ENCODE measurements around the gene MSLN. TPM values are rescaled to one million over a fixed set of nuclear protein-coding genes. Genes with fewer than 3 reads are reported as not detected.

MSLN gene
- total RNA-seq, 1 donor from 2014 or later: 5.0 TPM

GRCh38 chr16:714558-715476 lies 45.7 kb upstream of the MSLN start, which contains the start of gene METRN:
Gene METRN, plus strand, starts transcription at chr16:715118. Its CDS starts 172 bp downstream, at chr16:715290.
- Mint-ChIP-seq H3K4me1 (peaks cover 8% of the 10 kb centered on the region), H3K4me3 (peak within 1 kb of the TSS; percentile 56), H3K36me3 (no peaks in the 10 kb centered on the region), H3K9me3 (no peaks in the 10 kb centered on the region), H3K27me3 (ENCODE audit: low read depth) (peaks cover 52% of the 10 kb centered on the region), H3K27ac (no peak within 1 kb of the TSS)
- DNase-seq (ENCODE audit: low spot score in 2 of 2, unreplicated experiment in 2 of 2): peak; percentile 94 to 96
- no peak for TF ChIP-seq CTCF (IDR thresholded peaks at IDR 0.05; ENCODE audit: unreplicated experiment)

- TF ChIP-seq CTCF (IDR thresholded peaks at IDR 0.05; ENCODE audit: unreplicated experiment): no peak
- no peaks in the 10 kb centered on the region for H3K9me3 Mint-ChIP-seq
- no peak for DNase-seq (ENCODE audit: low spot score in 2 of 2, unreplicated experiment in 2 of 2)
Measured at GRCh38 chr16:715477-716199, 44.9 kb upstream of the MSLN start.

GRCh38 chr16:716200-716568 lies 44.4 kb upstream of the MSLN start:
- Mint-ChIP-seq H3K4me3 (peak overlapping the region; percentile 56), H3K27me3 (ENCODE audit: low read depth) (peaks cover 42% of the 10 kb centered on the region), H3K27ac (no peak overlapping the region), H3K9me3 (no peaks in the 10 kb centered on the region), H3K4me1 (peaks cover 13% of the 10 kb centered on the region), H3K36me3 (no peaks in the 10 kb centered on the region)
- TF ChIP-seq CTCF (IDR thresholded peaks at IDR 0.05; ENCODE audit: unreplicated experiment): no peak
- no peak for DNase-seq (ENCODE audit: low spot score in 2 of 2, unreplicated experiment in 2 of 2)

More at GRCh38 chr16:715477-716199, 44.9 kb upstream of the MSLN start:
- Mint-ChIP-seq H3K4me3 (peak overlapping the region; percentile 56), H3K4me1 (peaks cover 13% of the 10 kb centered on the region), H3K27me3 (ENCODE audit: low read depth) (peaks cover 44% of the 10 kb centered on the region), H3K36me3 (no peaks in the 10 kb centered on the region), H3K27ac (no peak overlapping the region)

GRCh38 chr16:716768-717325 lies 43.7 kb upstream of the MSLN start:
- Mint-ChIP-seq H3K27ac (no peak overlapping the region), H3K4me1 (peaks cover 13% of the 10 kb centered on the region), H3K27me3 (ENCODE audit: low read depth) (peaks cover 37% of the 10 kb centered on the region), H3K4me3 (no peak overlapping the region), H3K9me3 (no peaks in the 10 kb centered on the region), H3K36me3 (no peaks in the 10 kb centered on the region)
- no peak for TF ChIP-seq CTCF (IDR thresholded peaks at IDR 0.05; ENCODE audit: unreplicated experiment)
- no peak for DNase-seq (ENCODE audit: low spot score in 2 of 2, unreplicated experiment in 2 of 2)

GRCh38 chr16:717450-718245 lies 42.9 kb upstream of the MSLN start:
- no peak for TF ChIP-seq CTCF (IDR thresholded peaks at IDR 0.05; ENCODE audit: unreplicated experiment)
- Mint-ChIP-seq H3K4me1 (peaks cover 13% of the 10 kb centered on the region), H3K9me3 (no peaks in the 10 kb centered on the region), H3K27me3 (ENCODE audit: low read depth) (peaks cover 32% of the 10 kb centered on the region), H3K4me3 (no peak overlapping the region), H3K27ac (no peak overlapping the region), H3K36me3 (no peaks in the 10 kb centered on the region)
- DNase-seq (ENCODE audit: low spot score in 2 of 2, unreplicated experiment in 2 of 2): no peak

All from mesothelial cell of epicardium (in vitro differentiated cells).